ENCODE data around the gene VILL. TPM values are rescaled to one million over a fixed set of nuclear protein-coding genes. Genes with fewer than 3 reads are reported as not detected.

The VILL gene
- total RNA-seq, 1 donor from 2014 or later, result 2.3 TPM

- no peaks in the 10 kb centered on the region for H3K36me3 Mint-ChIP-seq (ENCODE audit: unreplicated experiment)
- no peaks in the 10 kb centered on the region for H3K9me3 Mint-ChIP-seq (ENCODE audit: unreplicated experiment)
- peaks cover 2% of the 10 kb centered on the region for H3K27me3 Mint-ChIP-seq (ENCODE audit: unreplicated experiment)
- DNase-seq (ENCODE audit: extremely low spot score, unreplicated experiment), result no peak
- peaks cover 25% of the 10 kb centered on the region for H3K4me1 Mint-ChIP-seq (ENCODE audit: unreplicated experiment)
- TF ChIP-seq CTCF (IDR thresholded peaks at IDR 0.05), result peak; percentile 78
- H3K4me3 Mint-ChIP-seq (ENCODE audit: unreplicated experiment), result no peak overlapping the region
- peak overlapping the region; percentile 11 for H3K27ac Mint-ChIP-seq (ENCODE audit: unreplicated experiment)
Observed at GRCh38 chr3:37996785-37997301, 6.3 kb downstream of the VILL start.

GRCh38 chr3:37997342-37997741 lies 6.8 kb downstream of the VILL start:
- no peak for TF ChIP-seq CTCF (IDR thresholded peaks at IDR 0.05)
- Mint-ChIP-seq H3K36me3 (ENCODE audit: unreplicated experiment) (no peaks in the 10 kb centered on the region), H3K4me3 (ENCODE audit: unreplicated experiment) (no peak overlapping the region), H3K27ac (ENCODE audit: unreplicated experiment) (no peak overlapping the region), H3K27me3 (ENCODE audit: unreplicated experiment) (peaks cover 2% of the 10 kb centered on the region), H3K9me3 (ENCODE audit: unreplicated experiment) (no peaks in the 10 kb centered on the region), H3K4me1 (ENCODE audit: unreplicated experiment) (peaks cover 25% of the 10 kb centered on the region)
- no peak for DNase-seq (ENCODE audit: extremely low spot score, unreplicated experiment)

- Mint-ChIP-seq H3K27ac (ENCODE audit: unreplicated experiment) (peak overlapping the region; percentile 68), H3K36me3 (ENCODE audit: unreplicated experiment) (no peaks in the 10 kb centered on the region), H3K9me3 (ENCODE audit: unreplicated experiment) (no peaks in the 10 kb centered on the region), H3K4me1 (ENCODE audit: unreplicated experiment) (peaks cover 25% of the 10 kb centered on the region), H3K27me3 (ENCODE audit: unreplicated experiment) (peaks cover 2% of the 10 kb centered on the region), H3K4me3 (ENCODE audit: unreplicated experiment) (peak overlapping the region; percentile 69)
- TF ChIP-seq CTCF (IDR thresholded peaks at IDR 0.05), result no peak
- DNase-seq (ENCODE audit: extremely low spot score, unreplicated experiment), result no peak
Observed at GRCh38 chr3:37997791-37998370, 7.3 kb downstream of the VILL start.

- H3K4me3 Mint-ChIP-seq (ENCODE audit: unreplicated experiment), result no peak overlapping the region
- no peaks in the 10 kb centered on the region for H3K36me3 Mint-ChIP-seq (ENCODE audit: unreplicated experiment)
- no peak for TF ChIP-seq CTCF (IDR thresholded peaks at IDR 0.05)
- no peaks in the 10 kb centered on the region for H3K27me3 Mint-ChIP-seq (ENCODE audit: unreplicated experiment)
- no peak overlapping the region for H3K27ac Mint-ChIP-seq (ENCODE audit: unreplicated experiment)
- no peaks in the 10 kb centered on the region for H3K9me3 Mint-ChIP-seq (ENCODE audit: unreplicated experiment)
- no peak for DNase-seq (ENCODE audit: extremely low spot score, unreplicated experiment)
- H3K4me1 Mint-ChIP-seq (ENCODE audit: unreplicated experiment), result peaks cover 21% of the 10 kb centered on the region
Observed at GRCh38 chr3:37999836-38000235, 9.2 kb downstream of the VILL start.

- Mint-ChIP-seq H3K4me1 (ENCODE audit: unreplicated experiment) (peaks cover 21% of the 10 kb centered on the region), H3K9me3 (ENCODE audit: unreplicated experiment) (no peaks in the 10 kb centered on the region), H3K27me3 (ENCODE audit: unreplicated experiment) (no peaks in the 10 kb centered on the region), H3K36me3 (ENCODE audit: unreplicated experiment) (no peaks in the 10 kb centered on the region), H3K27ac (ENCODE audit: unreplicated experiment) (no peak overlapping the region), H3K4me3 (ENCODE audit: unreplicated experiment) (no peak overlapping the region)
- no peak for TF ChIP-seq CTCF (IDR thresholded peaks at IDR 0.05)
- DNase-seq (ENCODE audit: extremely low spot score, unreplicated experiment), result no peak
Observed at GRCh38 chr3:38000242-38000916, 9.8 kb downstream of the VILL start.

Measured in osteocyte (in vitro differentiated cells).